Panc1 (cell line): ENCODE data around the gene COL23A1. TPM values are rescaled to one million over a fixed set of nuclear protein-coding genes. Genes with fewer than 3 reads are reported as not detected.
"Not testable (repeated sequence)": the region's sequence is repeated elsewhere in the genome, so short reads cannot be mapped to it uniquely, and the experiment has no call there.

Experiments used
- ATAC-seq: fragments of 200-7000 bp; cut with Tn5 transposase; 2 replicates; pipeline ENCODE4 v1.9.1; 2020; ENCODE audit warnings: mild to moderate bottlenecking, moderate library complexity
- BruUV-seq: library from RNA; stranded (reverse); fragments of 400-500 nt; replicated peaks from 2 replicates; lab custom pipeline; 2021; lab: Mats Ljungman, UMichigan
- CTCF ChIA-PET: fragments of 300-600 bp; sonication (Branson Sonifier 250); formaldehyde crosslinking; loops from one replicate; lab custom pipeline; 2022; ENCODE audit warnings: antibody characterized with exemption; lab: Charles Lee
- POLR2A ChIA-PET: fragments of 300-600 bp; sonication (Branson Sonifier 250); formaldehyde crosslinking; loops from one replicate; lab custom pipeline; 2022; ENCODE audit warnings: antibody characterized with exemption; lab: Charles Lee
- DNase-seq: peaks from one replicate; pipeline ENCODE4 v3.0.0-alpha.2; 2010; ENCODE audit warnings: low read depth, low spot score
- H3K27ac ChIP-seq: 2 replicates; pipeline ENCODE4 v1.5.1; 2011; ENCODE audit warnings: mild to moderate bottlenecking, low read length, inconsistent platforms
- H3K27me3 ChIP-seq: fragments of 200-500 bp; sonication (Bioruptor generic); 2 replicates; pipeline ENCODE4 v1.6.0; 2014; ENCODE audit warnings: low read length, inconsistent platforms; ENCODE audit not compliant: control insufficient read depth, insufficient read depth
- H3K36me3 ChIP-seq: fragments of 200-500 bp; sonication (Bioruptor generic); 2 replicates; pipeline ENCODE4 v1.5.1; 2014; ENCODE audit warnings: inconsistent platforms, mild to moderate bottlenecking, low read length, moderate library complexity; ENCODE audit not compliant: control insufficient read depth, insufficient read depth
- H3K4me1 ChIP-seq: 2 replicates; pipeline ENCODE4 v1.5.1; 2011; ENCODE audit warnings: inconsistent platforms, mild to moderate bottlenecking, low read length, moderate library complexity; ENCODE audit not compliant: control insufficient read depth, insufficient read depth
- H3K4me3 ChIP-seq, 2 experiments: 2 replicates each; pipeline ENCODE4 v1.5.1; 2011 to 2012; ENCODE audit warnings: low read depth in 2 of 2, low read length in 2 of 2, mild to moderate bottlenecking in 2 of 2, inconsistent platforms in 1 of 2, moderate library complexity in 1 of 2
- H3K9me3 ChIP-seq: fragments of 200-500 bp; sonication (Bioruptor generic); 2 replicates; pipeline ENCODE4 v1.5.1; 2014; ENCODE audit warnings: low read depth, mild to moderate bottlenecking, inconsistent platforms, low read length, moderate library complexity; ENCODE audit not compliant: control insufficient read depth, insufficient read depth
- CTCF ChIP-seq: fragments of 450-650 bp; IDR thresholded peaks from 2 replicates; pipeline ENCODE4 v1.5.1; 2017; ENCODE audit warnings: mild to moderate bottlenecking
- POLR2AphosphoS5 ChIP-seq: IDR thresholded peaks from 2 replicates; pipeline ENCODE4 v1.6.1; 2012; ENCODE audit warnings: mild to moderate bottlenecking, low read depth, low read length, moderate library complexity
- REST ChIP-seq, 2 experiments: IDR thresholded peaks; 2 replicates each; pipeline ENCODE4 v1.6.1; 2011 to 2012; ENCODE audit warnings: low read depth in 2 of 2, control low read depth in 1 of 2, low read length in 1 of 2, mild to moderate bottlenecking in 1 of 2, moderate library complexity in 1 of 2; ENCODE audit not compliant: insufficient read depth in 1 of 2
- SIN3A ChIP-seq: IDR thresholded peaks from 2 replicates; pipeline ENCODE4 v1.6.1; 2012; ENCODE audit warnings: low read depth, mild to moderate bottlenecking, low read length, moderate library complexity, borderline replicate concordance; ENCODE audit not compliant: insufficient read depth
- TCF7L2 ChIP-seq: IDR thresholded peaks from 2 replicates; pipeline ENCODE4 v1.6.1; 2011; ENCODE audit warnings: mild to moderate bottlenecking, low read depth, low read length, inconsistent platforms
- in situ Hi-C: cut with HindIII; loops from 2 replicates; pipeline ENCODE4 v1.10.0; 2016; ENCODE audit warnings: low sequenced_read_pairs, low pct_unique_long_range_greater_than_20kb
- intact Hi-C: fragments of 100-400 bp; cut with micrococcal nuclease; formaldehyde crosslinking; loops from one replicate; pipeline ENCODE4 v1.10.0; 2022; ENCODE audit not compliant: unreplicated experiment
- total RNA-seq: library from RNA; stranded (reverse); gene quantifications from one replicate; pipeline ENCODE4 v1.2.1, GENCODE V29; 2021; ENCODE audit not compliant: unreplicated experiment

The COL23A1 gene
- total RNA-seq, 1 experiment from 2014 or later: 0.05 TPM

- H3K9me3 ChIP-seq: no peaks in the 10 kb centered on the region
- no peak for TF ChIP-seq POLR2AphosphoS5
- TF ChIP-seq CTCF: no peak
- no peak for TF ChIP-seq REST (IDR thresholded peaks at IDR 0.05; ENCODE audit: insufficient read depth in 1 of 2, low read depth in 2 of 2, low read length in 1 of 2)
- no peak for TF ChIP-seq TCF7L2
- no peak for TF ChIP-seq SIN3A
- H3K36me3 ChIP-seq: no peaks in the 10 kb centered on the region
- in situ Hi-C loops (no loop called here), intact Hi-C loops (no loop called here)
- BruUV-seq: no TSS peak
- H3K4me3 ChIP-seq: no peak overlapping the region
- ATAC-seq (no peak), DNase-seq (no peak)
- H3K27me3 ChIP-seq: peaks cover 2% of the 10 kb centered on the region; the same call in 1 of the 2 replicates
- no peaks in the 10 kb centered on the region for H3K4me1 ChIP-seq
- ChIA-PET POLR2A (interaction anchor here (0.5 to 0.6 kb wide), 2 partner anchors 46 to 136 kb away, joined by 3 to 7 read pairs; no protein-coding TSS in a partner anchor), CTCF (no interaction called here)
- H3K27ac ChIP-seq: no peak overlapping the region
Measured at GRCh38 chr5:178487911-178488600, 102.1 kb downstream of the COL23A1 start.

- ATAC-seq, CTCF ChIA-PET, intact Hi-C loops, H3K4me1 ChIP-seq, H3K9me3 ChIP-seq, H3K27ac ChIP-seq, POLR2A ChIA-PET, DNase-seq, H3K4me3 ChIP-seq, H3K36me3 ChIP-seq, BruUV-seq, in situ Hi-C loops, H3K27me3 ChIP-seq: not testable (repeated sequence)
Measured at GRCh38 chr5:178486878-178487512, 103.2 kb downstream of the COL23A1 start.

- Histone ChIP-seq H3K27ac (no peak overlapping the region), H3K36me3 (no peaks in the 10 kb centered on the region), H3K9me3 (no peaks in the 10 kb centered on the region), H3K4me1 (no peaks in the 10 kb centered on the region), H3K27me3 (peaks cover 2% of the 10 kb centered on the region; the same call in 1 of the 2 replicates), H3K4me3 (no peak overlapping the region)
- TF ChIP-seq TCF7L2 (no peak), POLR2AphosphoS5 (no peak), CTCF (no peak), SIN3A (no peak), REST (IDR thresholded peaks at IDR 0.05; ENCODE audit: insufficient read depth in 1 of 2, low read depth in 2 of 2, low read length in 1 of 2) (no peak)
- ChIA-PET CTCF (no interaction called here), POLR2A (no interaction called here)
- DNase-seq (no peak), ATAC-seq (no peak)
- intact Hi-C loops: no loop called here
- in situ Hi-C loops: no loop called here
- BruUV-seq: no TSS peak
Measured at GRCh38 chr5:178486239-178486641, 104.0 kb downstream of the COL23A1 start.
